ENCODE results near the gene NTHL1.
A peak's percentile ranks its signal among the peaks of the same experiment; 100 is the strongest.

Gene NTHL1

GRCh38 chr16:2009164-2009711, 38.4 kb downstream of the NTHL1 start:
- TF ChIP-seq CTCF (IDR thresholded peaks at IDR 0.05) (no peak; the same call in 1 of the 2 replicates), ZFX (IDR thresholded peaks at IDR 0.05; ENCODE audit: borderline replicate concordance) (no peak)
- H3K27ac ChIP-seq, result peak overlapping the region; percentile 86

- H3K27ac ChIP-seq, result peak overlapping the region; percentile 86
- no peak for TF ChIP-seq CTCF (IDR thresholded peaks at IDR 0.05)
- no peak for TF ChIP-seq ZFX (IDR thresholded peaks at IDR 0.05; ENCODE audit: borderline replicate concordance)
These were observed 38.9 kb downstream of the NTHL1 start for GRCh38 chr16:2008631-2009163.

DNA sequence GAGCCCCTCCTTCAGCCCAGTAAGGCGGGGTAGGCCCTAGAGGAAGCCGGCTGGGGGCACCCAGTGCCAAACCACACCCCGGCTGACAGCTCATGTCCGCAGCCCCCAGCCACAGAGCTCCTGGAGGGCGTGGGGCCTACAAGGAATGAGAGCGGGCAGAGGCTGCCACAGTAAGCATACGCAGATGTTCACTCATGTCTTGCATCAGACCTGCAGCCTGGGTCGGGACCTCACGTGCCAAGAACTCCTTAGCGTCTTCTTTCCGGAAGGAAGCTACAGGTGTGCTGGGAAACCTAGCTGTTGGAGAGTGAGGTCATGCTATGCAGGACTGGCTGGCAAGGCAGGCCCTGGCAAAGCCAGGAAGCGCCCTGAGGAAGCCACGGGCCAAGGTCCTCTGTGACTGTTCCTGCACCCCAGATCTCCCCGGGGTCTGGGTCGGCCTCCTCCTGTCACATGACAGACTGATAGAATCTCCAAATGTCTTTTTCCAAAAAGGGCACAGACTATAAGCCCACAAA, 39.6 kb downstream of the NTHL1 start:
- TF ChIP-seq ZFX (IDR thresholded peaks at IDR 0.05; ENCODE audit: borderline replicate concordance) (no peak), CTCF (IDR thresholded peaks at IDR 0.05) (no peak)
- peak overlapping the region; percentile 86 for H3K27ac ChIP-seq

- TF ChIP-seq CTCF (IDR thresholded peaks at IDR 0.05), result no peak
- no peak for TF ChIP-seq ZFX (IDR thresholded peaks at IDR 0.05; ENCODE audit: borderline replicate concordance)
- peak overlapping the region; percentile 86 for H3K27ac ChIP-seq
These were observed 40.4 kb downstream of the NTHL1 start for GRCh38 chr16:2007081-2007836.

- TF ChIP-seq ZFX (IDR thresholded peaks at IDR 0.05; ENCODE audit: borderline replicate concordance) (no peak), CTCF (IDR thresholded peaks at IDR 0.05) (no peak)
- no peak overlapping the region for H3K27ac ChIP-seq
These were observed 41.3 kb downstream of the NTHL1 start for GRCh38 chr16:2006317-2006716.

DNA sequence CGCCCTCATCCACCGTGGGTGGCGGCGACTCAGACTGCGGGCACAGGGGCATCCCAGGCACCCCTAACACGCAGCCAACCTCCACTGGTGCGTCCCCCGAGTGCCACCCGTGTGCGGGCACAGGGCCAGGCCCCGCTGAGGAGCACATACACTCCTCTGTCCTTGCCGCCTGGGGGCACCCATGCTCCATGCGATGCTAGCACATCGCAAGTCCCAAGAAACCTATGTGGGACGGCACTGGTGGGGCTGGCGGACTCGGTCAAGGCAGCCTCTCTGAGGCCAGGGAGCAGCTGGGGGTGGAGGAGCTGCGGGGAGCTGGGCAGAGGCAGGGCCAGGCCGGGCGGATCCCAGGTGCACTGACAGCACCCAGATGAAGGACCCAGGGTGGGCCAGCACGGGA, 42.0 kb downstream of the NTHL1 start:
- TF ChIP-seq ZFX (IDR thresholded peaks at IDR 0.05; ENCODE audit: borderline replicate concordance) (no peak), CTCF (IDR thresholded peaks at IDR 0.05) (peak; percentile 6; the same call in 1 of the 2 replicates)
- no peak overlapping the region for H3K27ac ChIP-seq
